K562 (cell line): Measurements from ENCODE around the gene CHD6. TPM values are rescaled to one million over a fixed set of nuclear protein-coding genes. Genes with fewer than 3 reads are reported as not detected.

ENCODE experiments used
- ATAC-seq: fragments of 200-7000 bp; cut with Tn5 transposase; 3 replicates; pipeline ENCODE4 v1.9.1; 2020; ENCODE audit warnings: moderate library complexity
- BruUV-seq: library from RNA; stranded (reverse); fragments of 400-500 nt; replicated peaks from 2 replicates; lab custom pipeline; 2021; lab: Mats Ljungman, UMichigan
- CTCF ChIA-PET: fragments of 300-600 bp; formaldehyde crosslinking; extraction: SDS; loops from one replicate; lab custom pipeline; 2021; ENCODE audit warnings: low intra/inter-chr PET ratio; lab: Yijun Ruan, JAX
- POLR2A ChIA-PET: fragments of 300-600, 350-650 bp; sonication (Branson Sonifier 250); formaldehyde crosslinking; extraction: SDS; loops from one replicate; lab custom pipeline; 2021; ENCODE audit warnings: antibody characterized with exemption, inconsistent platforms; lab: Yijun Ruan, JAX
- DNase-seq, 4 experiments: peaks; one replicate each; pipeline versions ENCODE4 v3.0.0 to v3.0.0-alpha.2; 2011 to 2018; ENCODE audit warnings: low spot score in 3 of 4, mixed read lengths in 3 of 4; ENCODE audit errors: extremely low read depth in 1 of 4
- FAIRE-seq: peaks from 2 replicates; lab custom pipeline; 2011; peaks lifted over from hg19 to GRCh38; lab: Jason Lieb, UNC
- H2AFZ ChIP-seq: 2 replicates; pipeline ENCODE4 v1.6.0; 2011; ENCODE audit warnings: low read depth, low read length, control low read depth, inconsistent platforms
- H3K27ac ChIP-seq: fragments of 200-600 bp; 3 replicates; pipeline ENCODE4 v1.8.0; 2011; ENCODE audit warnings: low read depth, mild to moderate bottlenecking, control low read depth, inconsistent platforms, low read length, moderate library complexity, mixed read lengths; ENCODE audit errors: extremely low read depth
- H3K27me3 ChIP-seq, 2 experiments: fragments of 300-600 bp in 1 of 2; 2 replicates in 1 of 2; 3 replicates in 1 of 2; pipeline versions ENCODE4 v1.6.0 to v1.8.0; 2011; ENCODE audit warnings: inconsistent platforms in 2 of 2, low read length in 2 of 2, mild to moderate bottlenecking in 1 of 2, mixed read lengths in 1 of 2, moderate library complexity in 1 of 2; ENCODE audit not compliant: control insufficient read depth in 2 of 2, insufficient read depth in 2 of 2
- H3K36me3 ChIP-seq: fragments of 300-600 bp; 3 replicates; pipeline ENCODE4 v1.8.0; 2011; ENCODE audit warnings: mild to moderate bottlenecking, low read length, inconsistent platforms; ENCODE audit not compliant: control insufficient read depth, insufficient read depth
- H3K4me1 ChIP-seq, 2 experiments: fragments of 200-600 bp in 1 of 2; replicated peaks in 1 of 2; 2 replicates in 1 of 2; 3 replicates in 1 of 2; pipeline versions ENCODE4 v1.5.1 to v1.8.0; 2011; ENCODE audit warnings: inconsistent platforms in 2 of 2, low read length in 2 of 2, mild to moderate bottlenecking in 1 of 2, mixed read lengths in 1 of 2, moderate library complexity in 1 of 2; ENCODE audit not compliant: control insufficient read depth in 2 of 2, insufficient read depth in 2 of 2
- H3K4me2 ChIP-seq: 2 replicates; pipeline ENCODE4 v1.6.1; 2011; ENCODE audit warnings: low read length, control low read depth, inconsistent platforms, mixed read lengths; ENCODE audit not compliant: insufficient read depth
- H3K4me3 ChIP-seq: fragments of 200-600 bp; sonication (generic), shearing (Covaris generic); 2 replicates; pipeline ENCODE4 v1.5.1; 2016; ENCODE audit warnings: control low read depth, inconsistent platforms
- H3K79me2 ChIP-seq: fragments of 200-600 bp; 3 replicates; pipeline ENCODE4 v1.8.0; 2011; ENCODE audit warnings: low read length, inconsistent platforms; ENCODE audit not compliant: control insufficient read depth, insufficient read depth
- H3K9ac ChIP-seq, 2 experiments: 2 replicates each; pipeline versions ENCODE4 v1.6.0 to v1.6.1; 2011; ENCODE audit warnings: low read depth in 2 of 2, low read length in 2 of 2, control low read depth in 1 of 2, inconsistent platforms in 1 of 2, mild to moderate bottlenecking in 1 of 2, mixed read lengths in 1 of 2; ENCODE audit not compliant: insufficient read depth in 1 of 2
- H3K9me1 ChIP-seq: one replicate; pipeline ENCODE4 v1.6.0; 2011; ENCODE audit warnings: inconsistent platforms, mild to moderate bottlenecking, low read length, moderate library complexity; ENCODE audit not compliant: control insufficient read depth, insufficient read depth
- H3K9me3 ChIP-seq: replicated peaks from 2 replicates; pipeline ENCODE4 v1.5.1; 2011; ENCODE audit warnings: low read depth, low read length, inconsistent platforms; ENCODE audit not compliant: control insufficient read depth, insufficient read depth
- H4K20me1 ChIP-seq: replicated peaks from 2 replicates; pipeline ENCODE4 v1.6.1; 2011; ENCODE audit warnings: low read length, inconsistent platforms, mixed read lengths; ENCODE audit not compliant: control insufficient read depth, insufficient read depth
- FOXA3 ChIP-seq, 2 experiments: fragments of 450-650 bp in 1 of 2; sonication (generic) in 1 of 2; formaldehyde crosslinking; IDR thresholded peaks in 1 of 2; conservative IDR thresholded peaks in 1 of 2; 2 replicates each; pipeline versions ENCODE4 v1.4.0 to v1.8.0; 2020 to 2022; ENCODE audit warnings: mild to moderate bottlenecking in 2 of 2, missing genetic modification reagents in 1 of 2
- GATAD2A ChIP-seq: fragments of 450-650 bp; IDR thresholded peaks from 2 replicates; pipeline ENCODE4 v1.6.1; 2017
- HMGN3 ChIP-seq: IDR thresholded peaks from 2 replicates; pipeline ENCODE4 v1.6.1; 2011; ENCODE audit warnings: borderline replicate concordance, low read depth, mild to moderate bottlenecking, mixed read lengths, low read length; ENCODE audit not compliant: insufficient read length; ENCODE audit errors: extremely low read depth
- HSF4 ChIP-seq: fragments of 250-450 bp; sonication (Bioruptor Pico); IDR thresholded peaks from 2 replicates; pipeline ENCODE4 v2.1.2; 2022; ENCODE audit warnings: mild to moderate bottlenecking, moderate library complexity, borderline replicate concordance
- MEF2D ChIP-seq: conservative IDR thresholded peaks from 2 replicates; pipeline ENCODE4 v1.6.1; 2016; ENCODE audit warnings: low read depth, missing genetic modification characterization, missing compliant biosample characterization
- NFYB ChIP-seq: IDR thresholded peaks from 2 replicates; pipeline ENCODE4 v1.6.1; 2011; ENCODE audit warnings: mild to moderate bottlenecking, moderate library complexity; ENCODE audit not compliant: insufficient read length; ENCODE audit errors: extremely low read depth
- PKNOX1 ChIP-seq: fragments of 450-650 bp; IDR thresholded peaks from 2 replicates; pipeline ENCODE4 v1.6.1; 2016
- TBP ChIP-seq: optimal IDR thresholded peaks from 2 replicates; pipeline ENCODE3; 2011; ENCODE audit warnings: low read depth, low read length, improper control_type of control experiment
- USF1 ChIP-seq: sonication (generic); formaldehyde crosslinking; IDR thresholded peaks from 2 replicates; pipeline ENCODE4 v1.9.0; 2022; ENCODE audit warnings: mild to moderate bottlenecking, missing genetic modification reagents
- ZNF431 ChIP-seq: sonication (generic); formaldehyde crosslinking; IDR thresholded peaks from 2 replicates; pipeline ENCODE4 v1.8.0; 2022; ENCODE audit warnings: mild to moderate bottlenecking, missing genetic modification reagents
- WGBS: fragments of 100-300 bp; shearing (Covaris generic); methylation state at CpG from one replicate; pipeline ENCODE4 v1.1.6; 2016; ENCODE audit warnings: low coverage, mixed read lengths; ENCODE audit not compliant: insufficient coverage; ENCODE audit errors: missing lambda C conversion rate; 5-methylcytosine and 5-hydroxymethylcytosine counted together
- in situ Hi-C: fragments of 300-500 bp; cut with MboI; formaldehyde crosslinking; loops from 4 replicates; pipeline ENCODE4 v1.15.0; 2018; ENCODE audit warnings: inconsistent platforms, mixed read lengths
- intact Hi-C: fragments of 100-400 bp; cut with micrococcal nuclease; formaldehyde crosslinking; loops from 2 replicates; pipeline ENCODE4 v1.14.2; 2022
- polyA plus RNA-seq, 8 experiments: library from polyadenylated mRNA; depleted of rRNA in 4 of 8; stranded (reverse) in 5 of 8; unstranded in 3 of 8; fragments of >200 nt; fragmentation: Nextera tagmentation in 2 of 8; fragmentation: Illumina TruSeq in 1 of 8; extraction: Ambion mirVana in 2 of 8; extraction: Trizol in 1 of 8; gene quantifications; 2 replicates each; pipeline versions ENCODE4 v1.2.1 to v1.2.3, GENCODE V29; 2011 to 2014; ENCODE audit warnings: inconsistent platforms in 1 of 8, missing spikeins in 1 of 8
- total RNA-seq, 7 experiments: library from RNA; depleted of rRNA in 6 of 7; stranded (reverse); fragments of >200 nt in 6 of 7; fragmentation: Illumina TruSeq in 2 of 7; extraction: Trizol in 2 of 7; gene quantifications; 2 replicates each; pipeline versions ENCODE4 v1.2.1 to v1.2.3, GENCODE V29; 2011 to 2021; ENCODE audit warnings: low replicate concordance in 1 of 7
- TF ChIP-seq, protein P1 (sequence below), 2 experiments: fragments of 450-650 bp; IDR thresholded peaks; 2 replicates each; pipeline ENCODE4 v1.6.1; 2016; ENCODE audit warnings: mild to moderate bottlenecking in 2 of 2, borderline replicate concordance in 1 of 2, low read depth in 1 of 2, moderate library complexity in 1 of 2

The CHD6 gene
- total and polyA plus RNA-seq, 9 of the 15 experiments (the other 6 are each of a cell fraction or from before 2014, with no cell fraction given) = 3.9 to 24.2 (median 12.8) TPM

GRCh38 chr20:41428285-41428684 is 189.9 kb downstream of the CHD6 start:
- Histone ChIP-seq H3K9me3 (no peaks in the 10 kb centered on the region), H3K27me3 (no peaks in the 10 kb centered on the region), H3K9ac (no peak overlapping the region), H3K9me1 (no peaks in the 10 kb centered on the region), H3K4me1 (peaks cover 4 to 51% of the 10 kb centered on the region in 2 experiments; a peak in 4 of 5 replicates), H3K79me2 (no peaks in the 10 kb centered on the region), H3K4me2 (no peak overlapping the region), H3K27ac (no peak overlapping the region), H3K4me3 (no peak overlapping the region), H4K20me1 (no peaks in the 10 kb centered on the region), H2AFZ (no peak overlapping the region), H3K36me3 (peaks cover 31% of the 10 kb centered on the region)
- no TSS peak for BruUV-seq
- in situ Hi-C loops = no loop called here
- ATAC-seq (no peak), FAIRE-seq (peak; percentile 67), DNase-seq (peak; percentile 28 to 41 (median 36))
- CTCF ChIA-PET = no interaction called here
- intact Hi-C loops = no loop called here
- 37% methylated on average over 3 of the region's 3 CpGs for WGBS
- POLR2A ChIA-PET = interaction anchor here (1.6 to 2.3 kb wide), 3 partner anchors 9 to 11 kb away, joined by 4 to 7 read pairs (median 7); no protein-coding TSS in a partner anchor
- TF ChIP-seq FOXA3 (CRISPR knock-in tag; conservative IDR thresholded peaks at IDR 0.05 in 1 of 2, IDR thresholded peaks at IDR 0.05 in 1 of 2) = peak; percentile 49 to 86; a peak in 3 of 4 replicates
- no peak for TF ChIP-seq GATAD2A
- peak; percentile 10; the same call in 1 of the 2 replicates for TF ChIP-seq PKNOX1
- TF ChIP-seq NFYB = peak; percentile 8
- no peak for TF ChIP-seq ZNF431
- no peak for TF ChIP-seq HSF4 (CRISPR knock-in tag)
- no peak for TF ChIP-seq TBP
- 0 out of 2 replicates have a peak, but pooled peaks have one; percentile 23 for TF ChIP-seq USF1 (CRISPR knock-in tag)
- no peak for TF ChIP-seq HMGN3
- TF ChIP-seq MEF2D (tag) = 0 out of 2 replicates have a peak, but pooled peaks have one; percentile 29
- TF ChIP-seq, protein P1, sequence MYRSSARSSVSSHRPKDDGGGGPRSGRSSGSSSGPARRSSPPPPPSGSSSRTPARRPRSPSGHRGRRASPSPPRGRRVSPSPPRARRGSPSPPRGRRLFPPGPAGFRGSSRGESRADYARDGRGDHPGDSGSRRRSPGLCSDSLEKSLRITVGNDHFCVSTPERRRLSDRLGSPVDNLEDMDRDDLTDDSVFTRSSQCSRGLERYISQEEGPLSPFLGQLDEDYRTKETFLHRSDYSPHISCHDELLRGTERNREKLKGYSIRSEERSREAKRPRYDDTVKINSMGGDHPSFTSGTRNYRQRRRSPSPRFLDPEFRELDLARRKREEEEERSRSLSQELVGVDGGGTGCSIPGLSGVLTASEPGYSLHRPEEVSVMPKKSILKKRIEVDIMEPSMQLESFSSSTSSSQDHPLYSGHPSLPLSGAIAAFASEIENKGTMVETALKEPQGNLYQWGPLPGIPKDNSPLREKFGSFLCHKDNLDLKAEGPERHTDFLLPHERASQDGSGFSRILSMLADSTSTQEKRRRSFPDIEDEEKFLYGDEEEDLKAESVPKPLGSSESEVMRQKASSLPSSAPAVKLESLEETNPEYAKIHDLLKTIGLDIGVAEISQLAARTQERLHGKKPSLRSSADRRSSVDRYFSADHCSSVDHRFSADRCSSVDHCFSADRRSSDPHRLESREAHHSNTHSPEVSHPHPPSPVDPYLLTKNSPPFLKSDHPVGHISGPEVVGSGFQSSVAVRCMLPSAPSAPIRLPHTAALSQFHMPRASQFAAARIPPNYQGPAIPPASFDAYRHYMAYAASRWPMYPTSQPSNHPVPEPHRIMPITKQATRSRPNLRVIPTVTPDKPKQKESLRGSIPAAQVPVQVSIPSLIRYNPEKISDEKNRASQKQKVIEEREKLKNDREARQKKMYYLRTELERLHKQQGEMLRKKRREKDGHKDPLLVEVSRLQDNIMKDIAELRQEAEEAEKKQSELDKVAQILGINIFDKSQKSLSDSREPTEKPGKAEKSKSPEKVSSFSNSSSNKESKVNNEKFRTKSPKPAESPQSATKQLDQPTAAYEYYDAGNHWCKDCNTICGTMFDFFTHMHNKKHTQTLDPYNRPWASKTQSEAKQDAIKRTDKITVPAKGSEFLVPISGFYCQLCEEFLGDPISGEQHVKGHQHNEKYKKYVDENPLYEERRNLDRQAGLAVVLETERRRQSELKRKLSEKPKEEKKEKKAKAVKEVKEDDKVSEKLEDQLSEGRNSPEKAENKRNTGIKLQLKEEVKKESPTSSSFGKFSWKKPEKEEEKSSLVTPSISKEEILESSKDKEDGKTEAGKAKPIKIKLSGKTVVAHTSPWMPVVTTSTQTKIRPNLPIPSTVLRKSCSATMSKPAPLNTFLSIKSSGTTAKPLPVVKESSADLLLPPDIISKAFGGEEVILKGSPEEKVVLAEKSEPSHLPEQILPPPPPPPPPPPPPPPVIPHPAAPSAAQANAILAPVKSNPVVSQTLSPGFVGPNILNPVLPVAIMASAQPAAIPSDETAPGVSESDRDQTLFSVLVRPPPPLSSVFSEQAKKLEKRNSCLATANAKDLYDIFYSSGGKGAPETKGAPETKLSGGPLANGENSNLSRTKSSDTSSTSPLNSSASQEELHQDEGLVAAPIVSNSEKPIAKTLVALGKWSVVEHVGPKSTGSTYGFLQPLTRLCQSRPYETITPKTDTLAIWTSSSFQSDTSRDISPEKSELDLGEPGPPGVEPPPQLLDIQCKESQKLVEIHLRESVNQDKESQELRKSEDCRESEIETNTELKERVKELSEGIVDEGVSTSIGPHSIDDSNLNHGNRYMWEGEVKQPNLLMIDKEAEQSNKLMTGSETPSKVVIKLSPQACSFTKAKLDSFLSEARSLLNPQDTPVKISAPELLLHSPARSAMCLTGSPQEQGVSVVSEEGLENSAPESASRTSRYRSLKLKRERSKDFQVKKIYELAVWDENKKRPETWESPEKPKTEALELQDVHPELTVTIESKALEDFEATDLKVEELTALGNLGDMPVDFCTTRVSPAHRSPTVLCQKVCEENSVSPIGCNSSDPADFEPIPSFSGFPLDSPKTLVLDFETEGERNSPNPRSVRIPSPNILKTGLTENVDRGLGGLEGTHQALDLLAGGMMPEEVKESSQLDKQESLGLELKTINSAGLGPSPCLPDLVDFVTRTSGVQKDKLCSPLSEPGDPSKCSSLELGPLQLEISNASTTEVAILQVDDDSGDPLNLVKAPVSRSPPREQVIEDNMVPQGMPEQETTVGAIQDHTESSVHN (IDR thresholded peaks at IDR 0.05; ENCODE audit: borderline replicate concordance in 1 of 2, low read depth in 1 of 2) = no peak
